ENCODE results near the gene RNF183.

GRCh38 chr9:113293285-113293878 is 9.8 kb downstream of the RNF183 start:
- TF ChIP-seq CTCF (conservative IDR thresholded peaks at IDR 0.05) (no peak), ZFX (IDR thresholded peaks at IDR 0.05) (no peak)

All from C4-2B (cell line).